ENCODE data around the gene FBXO36.

- TF ChIP-seq CTCF (IDR thresholded peaks at IDR 0.05) (no peak), EZH2 (IDR thresholded peaks at IDR 0.05; ENCODE audit: borderline replicate concordance, insufficient read depth, low read depth, low read length, poor library complexity, severe bottlenecking) (no peak)
These were observed 97.4 kb downstream of the FBXO36 start for GRCh38 chr2:230019742-230020141.
